HL-60/S4 (cell line): Measurements from ENCODE around the gene DUXB.

Source experiments
- in situ Hi-C: fragments of 300-500 bp; cut with MboI; formaldehyde crosslinking; loops from 2 replicates; pipeline ENCODE4 v1.14.3; 2022; ENCODE audit warnings: low sequenced_read_pairs

Gene DUXB

GRCh38 chr16:75701361-75701760 lies at the start of gene DUXB:
Gene DUXB, minus strand, starts transcription at chr16:75701461. Its CDS starts 43 bp downstream, at chr16:75701418.
- in situ Hi-C loops: no loop called here

- in situ Hi-C loops: loop anchor here (25.0 kb wide), 1 partner anchor 538 kb away; the partner anchor contains the start of genes CTRB1 and CTRB2
Observed at GRCh38 chr16:75750528-75750927, 49.3 kb upstream of the DUXB start.

- in situ Hi-C loops: no loop called here
Observed at GRCh38 chr16:75746359-75746758, 45.1 kb upstream of the DUXB start.

- in situ Hi-C loops: no loop called here
Observed at GRCh38 chr16:75745823-75746222, 44.6 kb upstream of the DUXB start.

GRCh38 chr16:75745242-75745641 lies 44.0 kb upstream of the DUXB start:
- in situ Hi-C loops: no loop called here

- in situ Hi-C loops: no loop called here
Observed at GRCh38 chr16:75742424-75743047, 41.3 kb upstream of the DUXB start.

- in situ Hi-C loops: no loop called here
Observed at GRCh38 chr16:75733305-75734211, 32.3 kb upstream of the DUXB start.

GRCh38 chr16:75732871-75733270 lies 31.6 kb upstream of the DUXB start:
- in situ Hi-C loops: no loop called here

- in situ Hi-C loops: no loop called here
Observed at GRCh38 chr16:75727221-75727620, 26.0 kb upstream of the DUXB start.

- in situ Hi-C loops: no loop called here
Observed at GRCh38 chr16:75726390-75726789, 25.1 kb upstream of the DUXB start, which contains the start of gene CPHXL. Gene CPHXL, minus strand, starts transcription at chr16:75726490. Its CDS starts 48 bp downstream, at chr16:75726442.

GRCh38 chr16:75718452-75718851 lies 17.2 kb upstream of the DUXB start:
- in situ Hi-C loops: no loop called here

- in situ Hi-C loops: no loop called here
Observed at GRCh38 chr16:75714661-75715060, 13.4 kb upstream of the DUXB start.

- in situ Hi-C loops: no loop called here
Observed at GRCh38 chr16:75710344-75710743, 9.1 kb upstream of the DUXB start.

GRCh38 chr16:75703306-75703705 lies 2.0 kb upstream of the DUXB start:
- in situ Hi-C loops: no loop called here

GRCh38 chr16:75702242-75702641 lies 981 bp upstream of the DUXB start:
- in situ Hi-C loops: no loop called here

GRCh38 chr16:75697571-75697970 lies 3.7 kb downstream of the DUXB start:
- in situ Hi-C loops: no loop called here

- in situ Hi-C loops: no loop called here
Observed at GRCh38 chr16:75695708-75696107, 5.6 kb downstream of the DUXB start.

- in situ Hi-C loops: no loop called here
Observed at GRCh38 chr16:75687361-75687760, 13.9 kb downstream of the DUXB start.

GRCh38 chr16:75682308-75682707 lies 19.0 kb downstream of the DUXB start:
- in situ Hi-C loops: no loop called here

GRCh38 chr16:75679366-75679765 lies 21.9 kb downstream of the DUXB start:
- in situ Hi-C loops: no loop called here

- in situ Hi-C loops: no loop called here
Observed at GRCh38 chr16:75676909-75677308, 24.4 kb downstream of the DUXB start, which contains the start of gene CPHXL2. Gene CPHXL2, minus strand, starts transcription at chr16:75677009. Its CDS starts 10 bp downstream, at chr16:75676999.

GRCh38 chr16:75667503-75667902 lies 33.8 kb downstream of the DUXB start:
- in situ Hi-C loops: no loop called here
